HG03520 (cell line): ENCODE results near the gene SLC25A52.
"Not testable (repeated sequence)": the region's sequence is repeated elsewhere in the genome, so short reads cannot be mapped to it uniquely, and the experiment has no call there.

Experiments
- ATAC-seq: cut with Tn5 transposase; IDR thresholded peaks from one replicate; pipeline ENCODE4 v1.9.1; 2021; ENCODE audit warnings: mild to moderate bottlenecking, moderate library complexity; ENCODE audit not compliant: unreplicated experiment

SLC25A52 gene

DNA sequence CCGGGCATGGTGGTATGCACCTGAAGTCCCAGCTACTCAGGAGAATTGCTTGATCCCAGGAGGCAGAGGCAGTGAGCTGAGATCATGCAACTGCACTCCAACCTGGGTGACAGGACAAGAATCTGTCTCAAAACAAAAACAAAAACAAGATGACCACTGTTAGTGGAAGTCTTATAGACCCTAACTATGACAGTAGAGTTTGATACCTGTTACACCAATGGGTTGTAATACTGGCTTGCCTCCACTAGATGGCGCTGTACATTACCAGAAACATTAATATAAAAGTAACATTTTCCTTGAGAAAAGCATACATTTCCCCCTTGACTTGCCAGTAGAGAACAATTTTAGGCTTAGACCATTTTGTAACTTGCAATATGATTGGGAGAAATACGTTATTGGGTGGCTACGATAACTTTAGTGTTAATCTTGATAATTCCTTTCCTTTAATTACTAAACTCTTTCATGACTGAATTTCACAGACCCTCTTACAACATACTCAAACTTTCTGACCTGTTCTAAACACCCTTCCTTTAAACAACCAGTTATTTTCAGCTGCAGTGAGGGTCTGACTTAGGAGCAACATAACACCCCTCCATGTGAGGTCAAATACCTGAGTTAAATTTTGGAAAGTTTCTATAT lies 19.5 kb downstream of the SLC25A52 start:
- no peak for ATAC-seq

DNA sequence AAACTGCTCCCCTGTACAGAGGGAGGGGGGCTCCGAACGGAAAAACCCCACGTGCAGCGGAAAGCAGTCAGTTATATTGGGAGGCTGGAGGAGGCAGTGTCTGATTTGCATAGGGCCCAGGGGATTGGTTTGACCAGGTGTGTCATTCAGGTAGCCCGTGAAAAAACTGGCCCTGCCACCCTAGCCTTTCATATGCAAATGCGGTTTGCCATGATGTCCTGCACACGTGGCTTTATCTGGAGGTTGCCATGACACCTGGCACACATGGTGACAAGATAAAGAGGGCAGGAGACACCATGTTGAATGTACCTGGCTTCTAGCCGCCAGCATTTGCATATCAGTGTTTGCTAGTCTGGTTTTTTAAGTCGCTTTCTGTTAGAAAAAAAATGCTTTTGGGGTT lies 20.5 kb downstream of the SLC25A52 start:
- no peak for ATAC-seq

DNA sequence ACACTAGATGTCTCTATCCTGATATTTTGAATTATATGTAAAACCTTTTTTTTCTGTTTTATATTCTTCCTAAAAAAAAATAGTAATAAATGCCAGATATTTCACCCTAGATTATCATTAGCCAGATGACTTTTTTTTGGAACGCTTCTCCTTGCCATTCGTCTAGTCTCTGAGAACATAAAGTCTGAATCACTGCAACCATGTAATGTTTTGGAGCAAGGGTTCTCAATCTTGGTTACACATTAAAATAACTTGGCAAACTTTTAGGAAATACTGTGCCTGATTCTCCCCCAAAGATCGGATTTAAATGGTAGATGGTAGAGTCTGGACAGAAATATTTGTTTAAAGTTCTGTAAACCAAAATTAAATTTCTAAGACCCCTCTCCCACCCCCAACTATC lies 21.0 kb downstream of the SLC25A52 start:
- no peak for ATAC-seq

DNA sequence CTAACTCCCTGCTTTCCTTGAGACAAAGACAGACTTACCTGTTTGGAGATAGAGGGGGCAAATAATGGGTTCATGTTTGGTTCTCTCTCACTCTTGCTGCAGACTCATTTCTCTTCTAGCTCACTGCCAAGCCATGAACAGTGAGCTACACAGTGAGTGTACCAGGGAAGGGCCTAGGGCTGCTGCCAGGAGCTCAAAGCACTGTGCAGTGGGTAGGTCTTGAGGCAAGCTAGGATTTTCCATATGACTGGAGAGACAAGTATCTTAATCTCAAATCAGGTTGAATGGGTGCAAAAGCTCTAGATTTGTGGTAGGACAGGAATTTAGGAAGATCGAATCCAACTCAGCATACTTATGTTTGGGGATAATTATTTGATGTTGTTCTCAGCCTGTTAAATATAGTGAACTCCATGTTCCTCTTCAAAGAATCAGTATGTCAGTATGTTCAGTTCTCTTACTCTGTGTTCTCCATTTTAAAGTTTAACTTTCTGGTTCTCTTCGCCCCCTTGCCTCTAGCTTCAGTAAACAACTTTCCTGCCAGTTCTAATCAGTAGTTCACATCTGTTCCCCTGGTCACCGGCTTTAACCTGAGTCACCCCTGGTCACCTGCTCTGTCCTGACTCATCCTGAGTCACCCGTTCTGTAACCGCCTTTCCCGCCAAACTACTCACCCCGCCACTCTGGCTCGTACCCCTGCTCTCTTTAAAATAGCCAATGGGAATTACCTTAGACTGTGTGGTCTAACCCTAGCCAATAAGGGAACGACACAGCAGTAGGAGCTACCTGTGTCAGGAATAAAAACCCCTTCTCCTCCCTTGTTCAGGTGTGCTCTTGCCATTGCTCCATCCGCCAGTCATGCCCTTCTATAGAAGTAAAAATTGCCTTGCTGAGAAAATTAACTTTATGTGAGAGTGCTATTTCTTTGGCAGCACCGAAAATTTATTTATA lies 21.9 kb downstream of the SLC25A52 start:
- ATAC-seq = no peak

DNA sequence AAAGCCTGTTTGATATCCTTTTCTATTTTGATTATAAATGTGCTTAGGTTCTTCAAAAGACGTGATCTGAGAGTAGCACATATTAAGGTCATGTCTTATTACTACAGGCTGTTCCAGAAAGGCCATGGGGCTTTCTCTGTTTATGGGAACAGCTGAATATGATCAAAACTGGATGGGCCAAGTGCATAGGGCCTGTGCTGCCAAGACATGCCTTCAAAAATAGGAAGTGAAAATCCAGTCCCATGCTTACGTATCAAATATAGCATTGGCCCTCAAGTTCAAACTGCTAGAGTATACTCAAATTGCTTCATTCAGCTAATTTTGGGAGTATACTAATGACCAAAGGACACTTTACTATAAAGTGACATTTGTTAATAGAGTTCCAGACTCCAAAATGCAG lies 24.1 kb downstream of the SLC25A52 start:
- ATAC-seq = peak; percentile 67

DNA sequence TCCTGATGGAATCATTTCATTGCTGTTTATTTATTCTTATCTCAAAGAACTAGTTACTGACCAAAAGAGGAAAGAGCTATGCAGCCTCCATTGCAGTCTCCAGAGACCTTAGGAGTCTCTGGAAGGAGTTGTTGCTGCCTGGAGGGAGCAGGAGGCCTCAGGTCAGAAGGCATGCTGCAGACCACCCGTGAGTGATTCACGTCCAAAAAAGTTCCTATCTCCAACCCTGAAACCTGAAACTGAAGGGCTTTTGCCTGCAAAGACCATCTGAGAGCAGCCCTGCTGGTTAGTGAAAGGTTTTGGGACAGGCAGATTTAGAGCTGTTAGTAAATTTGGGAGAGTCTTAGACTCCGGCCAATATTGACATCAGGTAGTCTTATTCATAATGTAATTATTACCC lies 29.1 kb downstream of the SLC25A52 start:
- ATAC-seq = no peak

DNA sequence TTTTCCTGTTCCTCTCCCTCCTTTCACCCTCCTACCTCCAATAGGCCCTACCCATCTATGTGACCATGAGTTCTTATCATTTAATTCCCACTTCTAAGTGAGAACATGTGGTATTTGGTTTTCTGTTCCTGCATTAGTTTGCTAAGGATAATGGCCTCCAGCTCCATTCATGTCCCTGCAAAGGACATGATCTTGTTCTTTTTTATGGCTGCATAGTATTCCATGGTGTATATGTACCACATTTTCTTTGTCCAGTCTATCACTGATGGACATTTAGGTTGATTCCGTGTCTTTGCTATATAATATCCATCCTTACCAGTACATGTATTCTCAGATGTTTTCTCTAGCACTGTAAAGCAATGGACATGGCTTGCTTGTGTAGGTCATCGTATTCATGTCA lies 31.5 kb downstream of the SLC25A52 start:
- not testable (repeated sequence) for ATAC-seq

DNA sequence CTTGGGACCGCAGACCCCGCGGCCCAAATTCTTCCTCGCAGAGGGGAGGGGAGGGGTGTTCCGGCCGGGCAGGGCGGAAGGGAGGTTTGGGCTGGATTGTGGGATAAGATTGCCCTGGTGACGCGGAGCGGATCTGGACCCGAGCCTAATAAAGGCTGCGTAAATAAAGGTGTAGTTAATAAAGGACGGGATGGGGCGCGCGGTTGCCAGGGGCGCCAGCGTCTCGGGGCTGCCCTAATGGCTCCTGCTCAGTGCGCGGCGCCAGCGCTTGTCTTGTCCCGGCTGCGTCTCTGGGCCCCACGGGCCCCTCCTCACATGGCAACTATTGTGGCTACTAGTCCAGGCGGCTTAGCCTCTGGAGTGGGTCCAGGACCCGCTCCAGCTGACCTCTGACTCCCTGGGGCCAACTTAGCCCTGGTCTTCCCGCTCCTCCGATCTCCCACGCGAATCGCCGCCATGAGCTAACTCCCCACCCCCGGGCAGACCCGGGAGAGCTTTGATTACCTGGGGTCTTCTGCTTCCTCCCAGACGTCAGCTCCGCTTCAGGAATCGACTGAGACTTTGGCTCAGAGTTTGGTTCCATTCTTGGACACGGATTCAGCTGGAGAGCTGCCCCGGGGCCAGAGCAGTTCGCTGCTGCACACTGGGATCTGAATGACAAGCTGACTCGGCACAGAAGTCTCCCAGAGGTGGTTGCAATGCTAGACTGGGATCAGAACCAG lies 36.5 kb downstream of the SLC25A52 start:
- ATAC-seq = no peak

DNA sequence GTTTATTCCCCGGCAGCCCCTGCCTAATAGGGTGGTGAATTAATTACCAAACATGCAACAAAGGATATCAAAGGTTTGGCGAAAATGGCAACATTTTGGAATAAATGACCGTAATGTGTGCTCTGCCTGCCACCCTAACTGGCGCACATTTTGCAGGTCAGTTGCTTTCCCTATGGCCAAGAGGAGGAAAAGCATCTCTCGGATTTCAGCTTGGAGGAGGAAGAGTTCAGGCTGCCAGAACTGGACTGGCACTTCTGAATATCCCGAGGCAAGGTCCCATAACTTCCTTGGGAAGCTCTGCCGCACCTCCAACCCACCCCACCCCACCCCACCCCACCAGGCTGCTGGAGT lies 37.1 kb downstream of the SLC25A52 start:
- ATAC-seq = no peak

DNA sequence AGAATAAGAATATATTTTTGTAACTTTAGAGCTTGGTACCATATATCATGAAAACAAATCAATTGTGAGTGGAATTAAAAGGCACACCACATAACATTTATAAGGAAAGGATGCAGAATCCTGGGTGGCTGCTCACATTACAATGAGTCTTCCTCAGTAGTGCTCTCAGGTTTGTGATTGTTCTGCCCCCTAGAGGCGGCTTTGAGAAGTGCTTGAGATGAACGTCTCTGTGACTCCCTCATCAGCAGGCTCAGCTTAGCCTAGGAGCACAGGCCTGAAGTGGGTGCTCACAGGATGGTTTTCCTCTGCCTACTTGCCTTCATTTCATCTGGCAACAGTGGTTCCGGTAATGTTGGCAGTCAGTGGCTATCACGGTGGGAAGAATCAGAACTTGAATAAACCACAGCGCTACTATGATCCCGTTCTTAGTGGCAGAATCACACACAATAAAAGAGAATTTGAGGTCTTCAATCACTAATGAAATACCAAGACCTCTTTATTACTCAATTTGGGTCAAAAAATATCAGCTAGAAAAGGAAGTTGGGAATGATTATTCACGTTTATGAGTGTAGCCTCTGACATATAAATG lies 38.2 kb downstream of the SLC25A52 start:
- peak; percentile 93 for ATAC-seq

DNA sequence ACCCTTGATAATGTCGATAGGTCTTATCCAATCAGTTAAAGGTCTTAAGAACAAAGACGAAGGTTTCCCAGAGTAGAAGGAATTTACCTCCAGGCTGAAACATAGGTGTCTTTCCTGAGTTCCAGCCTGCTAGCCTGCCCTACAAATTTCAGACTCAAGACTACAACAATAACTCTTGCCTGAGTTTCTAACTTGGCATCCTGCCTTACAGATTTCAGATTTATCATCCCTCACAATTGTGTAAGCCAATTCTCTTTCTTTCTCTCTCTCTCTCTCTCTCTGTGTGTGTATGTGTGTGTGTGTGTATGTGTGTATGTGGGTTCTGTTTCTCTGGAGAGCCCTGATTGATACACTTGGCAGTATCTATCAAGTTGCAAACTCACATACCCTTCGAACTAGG lies 39.1 kb downstream of the SLC25A52 start:
- no peak for ATAC-seq

DNA sequence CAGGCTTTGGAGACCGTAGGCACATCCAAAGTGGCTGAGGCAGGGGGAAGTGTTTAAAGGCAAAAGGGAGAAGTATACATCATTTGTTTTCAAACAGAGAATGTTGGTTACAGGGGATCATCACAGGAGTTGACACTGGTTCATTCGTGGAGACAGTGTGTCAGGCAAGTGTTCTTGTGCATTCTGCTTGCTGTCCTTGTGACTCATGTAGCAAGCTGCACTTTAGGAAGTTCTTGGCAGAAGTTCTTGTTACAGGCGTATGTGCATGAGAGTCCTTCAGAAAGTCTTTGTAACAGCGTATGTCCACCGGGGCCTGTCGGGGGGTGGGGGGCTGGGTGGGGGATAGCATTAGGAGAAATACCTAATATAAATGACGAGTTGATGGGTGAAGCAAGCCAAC lies 39.8 kb downstream of the SLC25A52 start:
- ATAC-seq = no peak

DNA sequence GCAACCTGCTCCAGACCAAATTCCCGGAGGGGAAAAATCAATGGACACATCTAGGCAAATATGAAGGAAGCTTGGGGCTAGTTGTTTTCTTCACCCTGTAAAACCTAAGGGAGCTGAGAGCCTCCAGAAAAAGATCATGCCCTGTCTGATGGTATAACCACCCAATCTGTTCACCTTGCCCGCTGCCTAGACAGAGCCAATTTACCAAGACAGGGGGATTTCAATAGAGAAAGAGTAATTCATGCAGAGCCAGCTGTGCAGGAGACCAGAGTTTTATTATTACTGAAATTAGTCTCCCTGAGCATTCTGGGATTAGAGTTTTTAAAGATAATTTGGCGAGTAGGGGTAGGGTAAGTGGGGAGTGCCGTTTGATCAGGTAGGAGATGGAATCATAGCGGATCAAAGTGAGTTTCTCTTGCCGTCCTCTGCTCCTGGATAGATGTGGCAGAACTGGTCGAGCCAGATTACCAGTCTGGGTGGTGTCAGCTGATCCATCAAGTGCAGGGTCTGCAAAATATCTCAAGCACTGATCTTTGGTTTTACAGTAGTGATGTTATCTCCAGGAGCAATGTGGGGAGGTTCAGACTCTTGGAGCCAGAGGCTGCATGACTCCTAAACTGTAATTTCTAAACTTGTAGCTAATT lies 41.2 kb downstream of the SLC25A52 start:
- no peak for ATAC-seq

DNA sequence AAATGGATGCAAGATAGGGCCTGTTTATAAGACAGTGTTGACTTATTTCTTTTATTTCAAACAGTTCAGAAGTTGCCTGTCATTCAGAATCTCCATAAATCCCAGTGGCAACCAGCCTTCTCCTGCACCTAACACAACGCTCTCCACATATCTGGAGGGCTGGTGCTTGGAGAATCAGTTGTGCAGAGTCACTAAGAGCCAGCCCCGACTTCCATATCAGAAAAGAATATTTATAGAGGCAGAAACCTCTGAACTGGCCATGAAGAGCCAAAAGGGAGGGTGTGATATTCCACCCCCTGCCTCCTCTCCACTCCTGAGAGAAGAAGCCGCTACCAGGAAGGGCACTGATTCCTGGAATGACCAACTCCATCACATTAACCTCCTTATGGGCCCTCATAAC lies 42.3 kb downstream of the SLC25A52 start:
- ATAC-seq = no peak

DNA sequence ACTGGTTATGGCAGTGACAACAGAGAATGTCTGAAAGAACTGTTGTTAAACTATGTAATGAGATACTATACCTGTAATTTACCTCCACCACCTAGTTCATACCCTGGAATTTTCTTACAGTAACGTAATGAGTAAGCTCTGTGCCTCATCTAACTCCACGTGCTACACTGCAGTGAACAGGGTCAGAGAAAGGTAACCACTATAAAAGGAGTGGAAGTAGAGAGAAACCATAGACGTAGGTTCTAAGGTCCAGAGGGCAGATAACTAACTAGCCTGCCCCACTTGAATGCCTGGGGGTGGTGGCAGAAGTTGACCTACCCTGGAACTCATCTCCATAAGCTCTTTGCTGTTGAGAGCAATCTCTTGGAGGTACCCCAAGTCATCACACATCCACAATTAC lies 44.3 kb downstream of the SLC25A52 start:
- no peak for ATAC-seq

DNA sequence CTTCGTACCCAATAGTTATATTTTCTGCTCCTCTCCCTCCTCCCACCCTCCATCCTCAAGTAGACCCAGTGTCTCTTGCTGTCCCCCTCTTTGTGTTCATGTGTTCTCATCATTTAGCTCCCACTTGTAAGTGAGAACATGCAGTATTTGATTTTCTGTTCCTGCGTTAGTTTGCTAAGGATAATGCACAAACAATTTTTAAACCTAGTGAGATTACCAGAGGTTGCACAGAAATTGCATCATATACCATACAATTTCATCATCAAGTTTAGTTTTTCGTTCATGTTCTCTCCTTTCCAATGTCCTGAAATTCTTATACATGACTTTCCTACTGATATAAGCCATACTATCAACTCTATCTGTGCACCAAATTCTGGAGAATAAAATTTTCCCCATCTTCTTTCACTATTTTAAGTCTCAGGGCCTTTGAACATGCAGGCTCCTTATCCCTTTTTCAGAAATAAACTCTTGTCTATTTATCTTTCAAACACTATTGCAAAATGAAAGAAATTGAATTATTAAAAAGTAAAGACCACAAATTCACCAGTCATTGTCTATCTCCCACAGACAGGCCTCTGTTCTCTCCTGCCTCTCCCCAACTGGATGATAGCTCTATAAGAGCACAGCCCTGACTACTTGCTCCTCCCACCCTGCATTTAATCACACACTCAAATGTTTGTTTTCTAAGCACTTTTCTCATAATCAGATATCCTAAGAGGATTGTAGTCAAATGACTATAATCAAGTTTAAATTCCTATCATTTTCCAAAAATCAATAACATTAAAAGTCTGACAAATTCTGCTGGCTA lies 49.1 kb downstream of the SLC25A52 start:
- ATAC-seq = no peak

DNA sequence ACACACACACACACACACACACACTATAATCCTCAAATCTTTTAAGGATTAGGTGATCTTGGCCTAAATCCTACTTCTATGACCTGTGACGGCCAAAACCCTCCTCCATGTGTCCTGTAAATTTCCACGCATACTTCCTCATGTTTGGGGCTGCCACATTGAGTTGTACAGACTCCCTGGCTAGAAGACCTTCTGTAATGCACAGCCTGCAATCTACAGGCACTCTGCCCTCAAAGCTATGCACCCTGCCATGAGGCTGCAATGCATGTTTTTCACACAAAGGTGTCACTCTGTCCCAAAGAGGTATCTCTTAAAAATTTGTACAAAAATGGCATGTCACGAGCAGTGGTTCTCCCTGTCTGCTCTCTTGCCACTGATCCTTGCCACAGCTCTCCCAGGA lies 49.9 kb downstream of the SLC25A52 start:
- ATAC-seq = peak; percentile 76
